HL-60/S4 treated with phorbol 12-myristate 13-acetate at 8.2 ng/mL for 4 days and 3 days (cell line): ENCODE data around the gene KBTBD13.
"Not testable (repeated sequence)": the region's sequence is repeated elsewhere in the genome, so short reads cannot be mapped to it uniquely, and the experiment has no call there.

Source experiments
- in situ Hi-C: fragments of 300-500 bp; cut with MboI; formaldehyde crosslinking; loops from 2 replicates; pipeline ENCODE4 v1.15.0; 2022; ENCODE audit warnings: low sequenced_read_pairs

The KBTBD13 gene

DNA sequence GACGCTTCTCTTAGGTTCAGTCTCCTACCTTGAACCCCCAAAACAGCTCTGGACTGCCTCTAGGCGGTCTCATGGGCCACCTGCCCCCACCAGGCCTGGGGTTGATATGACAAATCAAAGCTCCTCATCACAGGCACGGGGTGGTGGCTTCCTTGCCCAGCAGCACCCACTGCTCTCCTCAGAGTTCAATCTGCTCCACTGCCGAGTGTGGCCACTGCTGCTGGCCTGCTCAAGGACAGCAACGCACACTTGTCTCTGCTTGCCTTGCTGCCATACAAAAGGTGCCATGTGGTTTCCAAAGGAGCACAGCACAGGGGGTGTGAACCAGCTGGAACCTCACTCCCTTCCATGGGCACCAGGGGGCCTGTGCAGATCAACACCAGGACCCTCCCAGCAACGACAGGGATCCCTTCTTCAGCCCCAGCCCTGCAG is 10.2 kb downstream of the KBTBD13 start:
- in situ Hi-C loops = no loop called here

DNA sequence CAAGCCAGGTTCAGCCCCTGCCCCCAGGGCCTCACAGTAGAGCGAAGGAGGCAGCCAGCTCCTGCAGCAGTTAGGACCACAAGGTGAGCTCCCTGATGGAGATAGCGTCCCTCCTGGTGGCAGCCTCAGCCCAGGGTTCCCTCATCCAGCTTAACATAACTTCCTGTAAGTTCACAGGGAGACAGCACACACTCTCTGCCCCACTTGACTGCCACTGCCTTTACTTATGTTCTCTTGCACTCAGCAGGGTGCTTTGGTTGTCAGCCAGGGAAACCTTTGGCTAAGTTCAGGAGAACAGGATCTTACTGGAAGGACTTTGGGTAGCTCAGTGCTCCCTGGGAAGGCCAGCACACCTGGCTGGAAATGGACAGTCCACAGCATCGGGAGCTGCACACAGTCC is 10.9 kb downstream of the KBTBD13 start:
- in situ Hi-C loops = no loop called here

DNA sequence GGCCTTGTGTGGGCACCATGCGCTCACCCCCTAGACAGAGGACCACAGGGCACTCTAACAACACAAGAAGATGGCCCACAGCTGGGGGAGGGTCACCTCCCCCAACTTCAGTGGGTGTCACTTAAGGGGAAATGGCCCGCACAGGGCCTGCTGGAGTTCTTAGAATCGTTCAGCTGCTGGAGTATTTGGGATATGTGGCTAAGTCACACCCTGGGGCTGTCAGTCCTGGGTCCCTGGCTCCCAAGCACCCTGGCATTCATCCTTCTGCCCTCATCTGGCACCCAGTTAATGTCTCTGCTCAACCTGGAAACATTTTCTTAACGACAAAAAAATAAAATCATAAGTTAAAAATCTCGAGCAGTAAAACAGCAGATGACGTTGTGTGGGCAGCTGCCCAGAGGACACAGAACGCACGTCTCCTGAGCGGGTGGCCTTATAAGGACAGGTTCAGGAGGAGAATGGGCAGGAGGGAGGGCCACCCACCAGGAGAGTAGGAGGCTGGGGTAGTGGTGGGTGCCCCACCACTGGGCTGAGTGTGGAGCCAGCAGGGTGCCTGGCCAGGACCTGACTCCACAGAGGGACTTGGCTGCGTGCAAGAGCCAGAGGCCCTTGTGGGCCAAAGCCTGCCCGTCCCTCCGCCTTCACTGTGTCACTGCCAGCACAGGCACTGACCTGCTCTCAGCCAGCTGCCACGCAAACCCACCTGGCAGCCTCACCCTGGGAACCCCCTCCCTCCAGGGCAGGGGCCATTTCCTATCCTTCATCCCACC is 11.5 kb downstream of the KBTBD13 start:
- in situ Hi-C loops = no loop called here

DNA sequence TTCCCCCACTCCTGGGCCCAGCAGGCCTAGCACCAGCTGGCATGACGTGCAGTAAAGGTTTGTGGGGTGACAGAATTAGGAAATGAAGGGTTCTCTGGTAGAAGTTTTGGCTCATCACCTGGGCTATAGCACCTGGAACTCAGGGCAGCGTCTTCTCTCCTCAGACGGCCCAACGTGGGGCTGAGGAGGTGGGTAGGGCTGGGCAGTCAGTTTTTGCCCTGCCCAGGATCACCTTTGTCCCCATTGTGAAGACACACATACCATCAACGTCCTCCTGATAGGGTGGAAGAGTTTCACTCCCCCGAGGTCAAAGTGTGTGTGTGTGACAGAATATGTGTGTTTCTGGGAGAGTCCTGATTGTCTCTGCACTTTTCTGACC is 12.1 kb downstream of the KBTBD13 start:
- in situ Hi-C loops = no loop called here

DNA sequence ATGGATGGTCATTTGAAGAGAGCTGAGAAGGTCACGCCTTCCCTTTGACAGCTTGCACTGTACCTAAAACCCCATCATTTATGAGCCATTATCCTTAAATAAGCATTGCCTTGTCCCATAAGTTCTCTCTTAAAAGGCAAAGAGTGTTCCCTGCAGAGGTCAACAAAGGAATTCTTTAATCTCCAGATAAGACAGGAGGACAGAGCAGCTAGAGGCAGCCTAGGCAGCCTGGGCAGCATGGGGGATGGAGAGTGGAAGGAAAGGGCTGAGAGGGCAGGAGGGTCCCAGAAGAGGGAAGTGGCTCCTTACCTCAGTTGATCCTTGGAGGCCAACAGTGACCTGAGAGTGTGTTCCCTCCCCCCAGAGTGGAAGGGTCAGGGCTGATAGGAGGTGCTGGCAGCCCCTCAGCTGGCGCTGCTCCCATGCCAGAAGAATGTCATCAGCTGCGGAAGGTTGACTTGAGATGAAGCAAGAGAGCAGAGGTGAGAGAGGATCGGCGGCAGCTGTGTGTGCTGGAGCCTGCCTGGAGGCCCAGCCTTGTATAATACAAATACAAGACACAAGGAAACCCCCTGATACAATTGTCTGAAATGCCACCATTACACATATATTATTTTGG is 12.8 kb downstream of the KBTBD13 start:
- in situ Hi-C loops = no loop called here

DNA sequence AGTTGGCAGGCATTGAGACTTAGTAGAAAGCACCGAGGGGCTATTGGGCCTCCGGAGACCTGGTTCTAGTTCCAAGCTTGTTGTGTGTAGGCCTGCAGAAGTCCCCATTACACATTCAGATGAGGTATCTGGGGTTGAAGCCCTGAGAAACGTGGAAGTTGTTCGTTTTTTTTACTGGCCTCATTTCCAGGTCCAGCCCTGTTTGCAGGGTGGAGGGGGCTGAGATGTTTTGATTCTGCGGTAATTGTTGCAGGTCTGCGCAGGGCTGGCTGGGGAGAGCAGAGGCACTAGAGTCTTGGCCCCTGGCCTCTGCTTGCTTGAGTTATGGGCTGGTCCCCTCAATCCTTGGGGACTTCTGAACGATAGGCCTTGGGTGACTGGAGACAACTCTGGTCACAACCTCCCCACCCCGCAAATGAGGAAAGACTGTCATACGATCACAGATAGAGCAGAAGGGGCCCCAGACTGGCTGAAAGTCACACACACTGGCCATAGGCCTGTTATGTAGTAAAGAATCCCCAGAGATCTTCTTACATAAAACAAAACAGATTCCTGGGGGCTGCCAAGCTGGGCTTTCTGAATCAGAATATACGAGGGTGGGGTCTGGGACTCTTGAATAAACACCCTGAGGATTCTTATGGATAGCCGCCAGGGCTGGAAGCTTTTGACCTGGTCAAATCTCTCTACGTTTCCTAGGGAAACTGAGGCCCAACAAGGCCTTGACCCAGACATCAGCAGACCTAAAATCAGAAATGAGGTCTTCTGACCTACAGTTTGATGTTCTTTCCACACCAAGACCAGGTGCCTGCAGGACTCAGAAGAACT is 15.6 kb downstream of the KBTBD13 start:
- in situ Hi-C loops = no loop called here

DNA sequence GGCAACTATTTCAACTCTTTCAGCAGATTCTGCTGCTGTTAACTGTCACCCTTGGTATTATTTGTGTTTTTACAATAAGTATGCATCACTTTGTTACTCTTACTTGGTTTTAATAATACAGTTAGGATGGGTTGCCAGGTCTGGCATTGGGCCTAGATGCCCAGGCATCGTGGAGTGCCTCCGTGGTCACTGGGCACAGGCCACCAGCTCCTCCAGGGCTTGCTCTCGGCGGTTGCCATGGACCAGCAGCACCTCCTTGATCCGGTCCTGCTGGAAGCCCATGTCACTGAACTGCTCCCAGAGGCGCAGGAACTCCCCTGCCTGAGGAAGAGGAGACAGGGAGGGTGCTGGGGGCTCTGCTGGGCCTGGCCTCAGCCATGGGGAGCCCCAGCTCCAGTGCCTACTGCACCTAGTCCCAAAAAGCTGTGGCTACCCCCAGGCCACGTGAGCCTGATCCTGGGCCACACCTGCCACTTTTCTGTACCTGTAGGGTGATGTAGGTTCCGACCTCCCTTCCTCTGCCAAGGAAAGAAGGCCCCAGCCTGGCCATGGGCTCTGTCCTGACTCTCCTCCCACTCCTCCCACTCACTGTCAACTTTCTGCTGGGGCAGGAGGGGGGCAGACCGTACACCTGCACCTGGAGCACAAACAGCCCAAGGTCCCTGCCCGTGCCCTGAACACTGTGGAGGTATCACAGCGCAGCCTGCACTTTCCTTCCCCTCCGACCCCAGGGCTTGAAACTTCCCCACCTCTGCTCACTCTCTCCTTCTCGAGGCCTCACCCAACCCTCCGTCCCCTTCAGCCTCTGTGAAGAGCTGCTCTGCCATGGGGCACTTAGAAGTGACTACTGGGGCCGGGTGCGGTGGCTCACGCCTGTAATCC is 16.6 kb downstream of the KBTBD13 start:
- in situ Hi-C loops = no loop called here

DNA sequence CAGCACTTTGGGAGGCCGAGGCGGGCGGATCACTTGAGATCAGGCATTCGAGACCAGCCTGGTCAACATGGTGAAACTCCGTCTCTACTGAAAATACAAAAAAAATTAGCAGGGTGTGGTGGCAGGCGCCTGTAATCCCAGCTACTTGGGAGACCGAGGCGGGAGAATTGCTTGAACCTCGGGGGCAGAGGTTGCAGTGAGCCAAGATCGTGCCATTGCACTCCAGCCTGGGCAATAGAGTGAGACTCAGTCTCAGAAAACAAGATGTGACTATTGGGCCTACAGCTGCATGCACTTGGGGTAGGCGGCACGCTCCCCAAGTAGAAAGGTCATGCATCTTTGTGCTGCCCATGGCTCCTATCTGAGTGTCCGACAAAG is 17.2 kb downstream of the KBTBD13 start:
- in situ Hi-C loops = not testable (repeated sequence)

DNA sequence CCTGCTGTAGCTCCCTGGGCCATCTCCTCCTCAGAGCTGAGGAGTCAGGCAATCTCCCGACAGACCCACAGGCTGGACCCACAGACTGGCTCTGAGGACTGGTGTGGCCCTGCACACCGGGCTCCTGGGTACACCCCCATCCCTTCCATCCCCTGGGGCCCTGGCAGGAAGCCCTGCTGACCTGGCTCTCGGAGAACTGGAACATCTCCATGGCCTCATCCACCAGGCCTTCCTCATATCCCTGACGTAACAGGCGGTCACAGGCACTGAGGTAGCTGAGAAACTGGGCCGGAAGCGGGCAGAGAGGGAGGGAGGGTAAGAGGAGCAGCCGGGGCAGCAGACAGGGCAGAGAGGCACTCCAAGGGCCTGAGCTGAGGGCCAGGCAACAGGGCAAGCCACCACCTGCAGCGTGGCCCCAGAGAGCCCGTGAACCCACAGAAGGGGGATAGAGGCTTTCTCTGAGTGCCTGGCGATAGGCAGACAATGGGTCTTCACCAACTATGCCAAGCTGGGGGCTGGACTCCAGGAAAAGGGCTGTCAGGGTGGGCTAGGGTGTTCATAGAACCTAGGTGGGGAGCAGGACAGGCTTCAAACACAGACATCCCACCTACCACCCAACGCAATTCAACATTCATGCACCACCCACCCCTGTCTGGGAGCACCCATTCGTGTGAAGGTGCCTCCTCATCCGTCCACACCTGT is 17.9 kb downstream of the KBTBD13 start:
- in situ Hi-C loops = no loop called here

DNA sequence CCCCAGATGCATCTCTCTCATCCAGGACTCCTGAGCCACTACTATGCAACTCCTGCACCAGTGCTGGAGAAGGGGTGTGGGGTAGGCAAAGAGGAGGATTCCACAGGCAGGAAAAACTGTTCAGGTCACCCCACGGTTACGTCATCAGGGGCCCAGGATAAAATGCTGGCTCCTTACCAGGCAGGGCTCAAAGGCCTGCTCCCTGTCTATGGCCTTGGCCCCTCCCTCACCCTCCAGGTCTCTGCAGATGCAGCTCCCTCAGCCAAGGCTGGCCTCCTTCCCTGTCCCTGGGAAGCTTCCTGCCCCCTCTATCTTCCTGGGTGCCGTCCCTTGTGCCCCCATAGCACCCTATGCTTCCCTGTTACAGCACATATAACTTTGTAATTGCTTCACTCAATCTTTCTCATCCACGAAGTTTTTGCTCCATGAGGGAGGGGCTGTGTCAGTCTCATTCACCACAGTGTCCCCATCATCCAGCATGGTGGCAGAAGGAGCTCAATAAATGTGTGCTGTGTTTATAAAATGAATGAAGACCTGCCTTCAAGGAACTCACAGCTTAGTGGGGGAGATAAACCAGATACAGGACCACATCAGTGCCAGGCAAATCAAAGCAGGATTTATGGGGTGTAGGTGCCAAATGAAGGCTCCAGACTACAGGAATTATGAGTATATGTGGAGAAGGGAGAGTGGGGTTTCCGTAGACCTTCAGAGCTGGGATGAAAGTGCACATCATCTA is 18.6 kb downstream of the KBTBD13 start:
- in situ Hi-C loops = no loop called here

DNA sequence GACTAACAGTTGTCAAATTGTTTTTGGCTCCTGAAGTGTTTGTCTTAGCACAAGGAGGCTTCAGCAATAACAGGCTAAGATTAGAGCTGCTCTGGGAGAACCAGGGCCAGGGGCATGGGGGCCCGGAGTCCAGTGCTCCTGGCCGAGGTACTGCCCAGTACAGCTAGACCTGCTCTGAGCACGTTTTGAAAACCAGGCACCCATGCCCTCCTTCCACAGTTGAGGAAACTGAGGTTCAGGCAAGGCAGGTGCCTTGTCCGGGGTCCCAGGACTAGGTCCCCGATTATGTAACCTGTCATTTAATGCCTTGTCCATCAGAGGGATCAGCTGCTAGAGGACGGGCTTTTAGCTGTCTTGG is 19.2 kb downstream of the KBTBD13 start:
- in situ Hi-C loops = no loop called here

DNA sequence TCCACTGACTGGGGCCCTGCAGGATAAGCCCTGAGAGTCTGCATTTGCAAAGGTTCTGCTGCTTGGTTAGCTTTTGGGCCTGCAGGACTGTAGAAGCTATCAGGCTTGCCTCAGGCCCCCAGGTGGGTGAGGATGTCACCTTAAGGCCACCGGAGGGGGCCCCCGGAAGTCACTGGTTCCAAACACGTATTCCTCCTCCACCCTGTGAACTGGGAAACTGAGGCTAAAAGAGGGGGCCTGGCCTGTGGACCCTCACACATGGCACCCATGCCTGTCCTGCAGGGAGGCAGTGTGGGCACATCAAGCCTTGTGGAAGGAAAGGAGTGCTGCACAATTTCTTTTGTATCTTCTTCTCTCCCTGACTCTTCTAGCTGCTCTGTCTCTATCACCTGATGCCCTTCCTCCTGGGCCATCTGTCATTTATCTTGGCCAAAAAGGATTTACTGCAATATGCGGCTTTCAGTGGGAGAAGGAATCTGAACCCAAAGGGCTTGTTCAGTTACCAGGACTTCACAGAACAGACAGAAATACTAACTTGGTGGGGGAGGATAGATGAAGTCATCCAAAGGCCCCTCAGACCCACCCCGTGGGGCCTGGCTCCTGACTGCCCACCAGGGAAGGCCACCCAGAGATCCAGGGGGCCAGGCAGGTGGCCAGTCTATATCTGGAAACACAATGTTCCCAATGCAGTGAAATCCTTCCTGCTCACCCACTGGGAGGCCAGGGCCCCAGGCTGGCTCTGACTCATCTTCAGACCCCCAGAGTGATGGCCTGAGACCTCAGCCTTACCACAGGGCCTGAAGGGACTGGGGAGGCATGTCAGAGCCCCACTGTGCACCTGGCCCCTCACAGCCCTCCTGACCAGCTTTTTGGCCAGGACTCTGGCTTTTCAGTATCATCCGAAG is 20.2 kb downstream of the KBTBD13 start:
- in situ Hi-C loops = no loop called here

DNA sequence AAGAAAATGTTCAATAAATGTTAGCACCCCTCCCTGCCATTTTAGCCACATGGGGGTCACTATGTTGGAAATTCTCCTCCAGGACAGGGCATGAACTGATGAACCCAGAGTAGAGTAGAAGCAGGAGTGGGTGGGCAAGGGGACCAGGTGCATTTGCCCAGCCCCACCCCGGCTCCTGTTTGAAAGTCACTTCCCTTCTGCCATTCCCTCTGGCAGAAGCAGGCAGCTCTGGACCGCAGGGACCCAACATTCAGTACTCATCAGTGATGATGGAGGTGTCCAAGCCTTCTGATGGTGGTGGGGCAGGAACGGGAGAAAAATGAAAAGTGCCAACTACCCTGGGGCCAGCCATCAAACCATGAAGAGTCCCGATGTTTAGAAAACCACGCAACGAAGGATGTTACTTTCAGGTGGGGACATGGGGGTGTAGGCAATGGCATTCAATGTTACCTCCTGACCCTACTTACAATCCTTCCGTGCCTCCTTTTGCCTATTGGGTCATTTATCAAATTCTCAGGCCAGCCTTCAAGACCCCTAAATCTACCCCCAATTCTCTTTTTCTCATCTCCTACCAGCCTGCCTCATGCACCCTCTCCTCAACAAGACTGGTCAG is 21.2 kb downstream of the KBTBD13 start:
- in situ Hi-C loops = no loop called here

DNA sequence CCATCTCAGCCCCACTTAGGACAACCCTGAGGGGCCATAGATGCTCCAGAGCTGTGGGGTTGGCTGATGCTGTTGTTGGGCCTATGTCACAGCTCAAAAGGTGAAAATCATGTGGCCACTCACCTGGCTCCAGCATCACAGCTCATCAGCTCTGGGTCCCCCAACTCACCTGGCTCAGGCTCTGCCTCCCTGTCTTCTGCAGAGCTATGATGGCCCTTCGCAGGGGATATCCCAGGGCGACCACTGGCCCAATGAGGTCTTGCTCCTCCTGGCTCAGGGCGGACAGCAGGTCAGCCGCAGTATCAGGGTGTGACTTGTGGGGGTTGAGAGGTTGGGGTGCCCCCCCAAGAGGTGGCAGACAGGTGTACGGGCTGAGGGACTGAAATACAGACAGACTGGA is 22.8 kb downstream of the KBTBD13 start:
- in situ Hi-C loops = no loop called here

DNA sequence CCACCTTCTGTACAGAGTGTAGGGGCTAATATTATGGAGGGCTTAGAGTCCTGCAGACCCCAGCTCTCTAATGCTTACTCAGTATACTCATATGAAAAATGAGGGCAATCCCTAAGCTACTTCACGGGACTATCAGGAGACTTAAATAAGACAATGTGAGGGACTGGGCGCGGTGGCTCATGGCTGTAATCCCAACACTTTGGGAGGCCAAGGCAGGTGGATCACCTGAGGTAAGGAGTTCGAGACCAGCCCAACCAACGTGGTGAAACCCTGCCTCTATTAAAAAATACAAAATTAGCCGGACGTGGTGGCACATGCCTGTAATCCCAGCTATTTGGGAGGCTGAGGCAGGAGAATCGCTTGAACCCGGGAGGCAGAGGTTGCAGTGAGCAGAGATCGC is 23.3 kb downstream of the KBTBD13 start:
- in situ Hi-C loops = not testable (repeated sequence)

DNA sequence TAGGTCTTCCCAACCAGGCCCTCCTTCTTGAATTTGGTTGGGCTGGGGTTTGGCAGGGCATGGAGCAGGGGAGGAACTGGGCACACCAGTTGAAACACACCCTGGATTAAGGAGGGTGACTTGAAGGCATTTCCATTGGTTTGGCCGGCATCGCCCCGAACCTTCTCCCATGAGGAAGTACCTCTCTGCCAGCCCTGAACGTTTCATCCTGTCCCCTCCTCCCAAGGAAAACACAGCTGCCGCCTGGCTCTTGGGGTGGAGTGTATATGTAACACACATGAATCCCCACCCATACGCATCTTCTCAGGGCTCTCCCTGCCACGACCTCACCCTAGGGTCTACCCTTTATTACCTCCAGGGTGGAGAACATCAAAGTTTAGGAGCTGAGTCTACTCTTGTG is 23.9 kb downstream of the KBTBD13 start:
- in situ Hi-C loops = no loop called here

DNA sequence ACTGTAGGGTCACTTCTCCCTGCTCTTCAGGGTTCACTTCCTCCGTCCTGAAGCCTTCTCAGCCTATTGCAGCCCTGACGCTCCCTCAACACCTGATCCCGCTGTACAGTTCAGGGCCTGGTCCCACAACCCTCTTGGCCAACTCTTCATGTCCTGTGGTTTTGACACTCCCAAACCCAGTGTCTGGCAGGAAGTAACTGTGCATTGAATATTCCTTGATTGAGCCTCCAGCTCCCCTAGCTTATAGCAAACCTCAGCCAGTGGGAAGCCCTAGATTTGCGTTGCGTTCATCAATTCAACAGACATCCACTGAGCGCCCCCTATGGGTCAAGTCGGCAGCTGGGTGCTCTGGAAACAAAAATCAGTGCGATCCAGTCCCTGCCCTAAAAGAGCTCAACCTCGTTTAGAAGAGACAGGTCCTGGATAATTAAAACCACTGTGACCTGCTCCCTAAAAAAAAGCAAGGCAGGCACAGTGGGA is 24.9 kb downstream of the KBTBD13 start:
- in situ Hi-C loops = no loop called here
